ENCODE results near the gene CTCFL.
"Not testable (repeated sequence)": the region's sequence is repeated elsewhere in the genome, so short reads cannot be mapped to it uniquely, and the experiment has no call there.

The CTCFL gene

DNA sequence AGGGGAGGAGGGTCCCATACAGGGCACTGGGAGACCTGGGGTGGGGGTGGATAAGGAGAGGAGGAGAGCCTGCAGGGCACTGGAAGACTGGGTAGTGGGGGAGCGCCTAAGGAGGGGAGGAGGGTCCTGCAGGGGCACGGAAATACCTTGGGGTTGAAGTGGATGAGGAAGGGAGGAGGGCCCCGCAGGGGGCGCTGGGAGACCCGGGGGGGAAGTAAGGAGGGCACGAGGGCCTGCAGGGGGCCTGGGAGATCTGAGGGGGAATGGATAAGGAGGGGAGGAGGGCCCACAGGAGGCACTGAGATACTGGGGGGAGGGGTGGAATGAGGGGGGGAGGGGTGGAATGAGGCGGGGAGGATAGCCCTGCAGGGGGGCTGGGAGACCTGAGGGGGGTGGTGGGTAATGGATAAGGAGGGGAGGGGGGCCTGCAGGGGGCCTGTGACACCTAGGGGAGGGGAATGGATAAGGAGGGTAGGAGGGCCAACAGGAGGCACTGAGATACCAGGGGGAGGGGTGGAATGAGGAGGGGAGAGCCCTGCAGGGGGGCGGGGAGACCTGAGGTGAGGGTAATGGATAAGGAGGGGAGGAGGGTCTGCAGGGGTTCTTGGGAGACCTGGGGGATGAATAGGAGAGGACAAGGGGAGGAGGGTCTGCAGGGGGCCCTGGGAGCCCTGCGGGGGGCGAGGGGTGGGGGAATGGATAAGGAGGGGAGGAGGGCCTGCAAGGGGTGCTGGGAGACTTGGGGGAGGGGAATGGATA lies 567 bp upstream of the CTCFL start:
- Histone ChIP-seq H3K4me3 (ENCODE audit: insufficient read length, low read depth) (no peak overlapping the region), H3K36me3 (ENCODE audit: insufficient read depth, insufficient read length, low read length) (no peaks in the 10 kb centered on the region), H3K27me3 (ENCODE audit: insufficient read depth, insufficient read length) (no peaks in the 10 kb centered on the region), H3K4me1 (ENCODE audit: insufficient read depth, insufficient read length) (no peaks in the 10 kb centered on the region), H3K9ac (ENCODE audit: insufficient read length, low read depth) (no peak overlapping the region), H3K9me3 (ENCODE audit: insufficient read depth, low read length) (no peaks in the 10 kb centered on the region)
- no peak for DNase-seq (ENCODE audit: low read depth, low spot score)
- TF ChIP-seq ZNF274 (IDR thresholded peaks at IDR 0.05; ENCODE audit: low read depth, low read length) (no peak), SUZ12 (IDR thresholded peaks at IDR 0.05; ENCODE audit: extremely low read depth, insufficient read depth, insufficient read length) (no peak), YY1 (IDR thresholded peaks at IDR 0.05; ENCODE audit: insufficient read depth, insufficient read length) (no peak)

GRCh38 chr20:57523782-57524181 lies 1.2 kb downstream of the CTCFL start:
- no peak overlapping the region for H3K4me3 ChIP-seq (ENCODE audit: insufficient read length, low read depth)
- no peaks in the 10 kb centered on the region for H3K4me1 ChIP-seq (ENCODE audit: insufficient read depth, insufficient read length)
- H3K9me3 ChIP-seq (ENCODE audit: insufficient read depth, low read length), result no peaks in the 10 kb centered on the region
- H3K27me3 ChIP-seq (ENCODE audit: insufficient read depth, insufficient read length), result no peaks in the 10 kb centered on the region
- DNase-seq (ENCODE audit: low read depth, low spot score), result no peak
- H3K9ac ChIP-seq (ENCODE audit: insufficient read length, low read depth), result no peak overlapping the region
- no peaks in the 10 kb centered on the region for H3K36me3 ChIP-seq (ENCODE audit: insufficient read depth, insufficient read length, low read length)
- no peak for TF ChIP-seq YY1 (IDR thresholded peaks at IDR 0.05; ENCODE audit: insufficient read depth, insufficient read length)
- TF ChIP-seq ZNF274 (IDR thresholded peaks at IDR 0.05; ENCODE audit: low read depth, low read length), result no peak
- no peak for TF ChIP-seq SUZ12 (IDR thresholded peaks at IDR 0.05; ENCODE audit: extremely low read depth, insufficient read depth, insufficient read length)

- Histone ChIP-seq H3K9ac (ENCODE audit: insufficient read length, low read depth) (no peak overlapping the region), H3K4me1 (ENCODE audit: insufficient read depth, insufficient read length) (no peaks in the 10 kb centered on the region), H3K27me3 (ENCODE audit: insufficient read depth, insufficient read length) (no peaks in the 10 kb centered on the region), H3K9me3 (ENCODE audit: insufficient read depth, low read length) (no peaks in the 10 kb centered on the region), H3K36me3 (ENCODE audit: insufficient read depth, insufficient read length, low read length) (no peaks in the 10 kb centered on the region), H3K4me3 (ENCODE audit: insufficient read length, low read depth) (no peak overlapping the region)
- TF ChIP-seq ZNF274 (IDR thresholded peaks at IDR 0.05; ENCODE audit: low read depth, low read length) (no peak), SUZ12 (IDR thresholded peaks at IDR 0.05; ENCODE audit: extremely low read depth, insufficient read depth, insufficient read length) (no peak), YY1 (IDR thresholded peaks at IDR 0.05; ENCODE audit: insufficient read depth, insufficient read length) (no peak)
- DNase-seq (ENCODE audit: low read depth, low spot score), result no peak
These were observed 2.4 kb downstream of the CTCFL start for GRCh38 chr20:57522380-57523140.

GRCh38 chr20:57517904-57518303 lies 7.0 kb downstream of the CTCFL start:
- Histone ChIP-seq H3K4me3 (ENCODE audit: insufficient read length, low read depth) (no peak overlapping the region), H3K36me3 (ENCODE audit: insufficient read depth, insufficient read length, low read length) (no peaks in the 10 kb centered on the region), H3K4me1 (ENCODE audit: insufficient read depth, insufficient read length) (no peaks in the 10 kb centered on the region), H3K27me3 (ENCODE audit: insufficient read depth, insufficient read length) (no peaks in the 10 kb centered on the region), H3K9me3 (ENCODE audit: insufficient read depth, low read length) (no peaks in the 10 kb centered on the region), H3K9ac (ENCODE audit: insufficient read length, low read depth) (no peak overlapping the region)
- TF ChIP-seq YY1 (IDR thresholded peaks at IDR 0.05; ENCODE audit: insufficient read depth, insufficient read length), result no peak
- no peak for TF ChIP-seq SUZ12 (IDR thresholded peaks at IDR 0.05; ENCODE audit: extremely low read depth, insufficient read depth, insufficient read length)
- TF ChIP-seq ZNF274 (IDR thresholded peaks at IDR 0.05; ENCODE audit: low read depth, low read length), result no peak
- DNase-seq (ENCODE audit: low read depth, low spot score), result no peak

DNA sequence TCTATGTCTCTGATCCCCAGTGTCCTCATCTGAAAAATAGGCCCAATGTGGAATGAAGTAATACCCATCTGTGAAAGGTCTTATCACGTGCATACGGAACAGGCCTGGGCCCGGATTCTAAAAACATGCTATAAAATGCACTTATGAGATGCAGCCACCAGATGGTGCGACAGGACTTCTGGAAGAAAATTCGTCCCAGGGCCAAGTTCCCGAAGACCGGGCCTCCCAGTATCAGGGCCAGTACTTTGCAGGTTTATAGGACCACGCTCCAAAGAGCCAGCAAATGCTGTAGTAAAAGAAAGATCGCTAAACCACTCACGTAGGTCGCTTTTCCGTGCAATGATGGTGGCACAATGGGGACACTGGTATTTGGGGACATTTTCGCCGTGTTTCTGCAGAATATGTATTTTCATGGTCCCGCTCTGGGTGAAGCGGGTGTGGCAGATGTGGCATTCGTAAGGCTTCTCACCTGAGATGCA lies 10.6 kb downstream of the CTCFL start:
- Histone ChIP-seq H3K9me3 (ENCODE audit: insufficient read depth, low read length) (no peaks in the 10 kb centered on the region), H3K9ac (ENCODE audit: insufficient read length, low read depth) (peak overlapping the region; percentile 1), H3K36me3 (ENCODE audit: insufficient read depth, insufficient read length, low read length) (no peaks in the 10 kb centered on the region), H3K27me3 (ENCODE audit: insufficient read depth, insufficient read length) (no peaks in the 10 kb centered on the region), H3K4me3 (ENCODE audit: insufficient read length, low read depth) (no peak overlapping the region), H3K4me1 (ENCODE audit: insufficient read depth, insufficient read length) (no peaks in the 10 kb centered on the region)
- DNase-seq (ENCODE audit: low read depth, low spot score), result peak; percentile 76
- no peak for TF ChIP-seq SUZ12 (IDR thresholded peaks at IDR 0.05; ENCODE audit: extremely low read depth, insufficient read depth, insufficient read length)
- TF ChIP-seq YY1 (IDR thresholded peaks at IDR 0.05; ENCODE audit: insufficient read depth, insufficient read length), result no peak
- TF ChIP-seq ZNF274 (IDR thresholded peaks at IDR 0.05; ENCODE audit: low read depth, low read length), result no peak

- no peaks in the 10 kb centered on the region for H3K27me3 ChIP-seq (ENCODE audit: insufficient read depth, insufficient read length)
- DNase-seq (ENCODE audit: low read depth, low spot score), result no peak
- H3K4me1 ChIP-seq (ENCODE audit: insufficient read depth, insufficient read length), result no peaks in the 10 kb centered on the region
- H3K9me3 ChIP-seq (ENCODE audit: insufficient read depth, low read length), result no peaks in the 10 kb centered on the region
- no peaks in the 10 kb centered on the region for H3K36me3 ChIP-seq (ENCODE audit: insufficient read depth, insufficient read length, low read length)
- no peak for TF ChIP-seq SUZ12 (IDR thresholded peaks at IDR 0.05; ENCODE audit: extremely low read depth, insufficient read depth, insufficient read length)
- TF ChIP-seq ZNF274 (IDR thresholded peaks at IDR 0.05; ENCODE audit: low read depth, low read length), result no peak
- no peak for TF ChIP-seq YY1 (IDR thresholded peaks at IDR 0.05; ENCODE audit: insufficient read depth, insufficient read length)
- no peak overlapping the region for H3K4me3 ChIP-seq (ENCODE audit: insufficient read length, low read depth)
- H3K9ac ChIP-seq (ENCODE audit: insufficient read length, low read depth), result no peak overlapping the region
These were observed 11.7 kb downstream of the CTCFL start for GRCh38 chr20:57513199-57513598.

DNA sequence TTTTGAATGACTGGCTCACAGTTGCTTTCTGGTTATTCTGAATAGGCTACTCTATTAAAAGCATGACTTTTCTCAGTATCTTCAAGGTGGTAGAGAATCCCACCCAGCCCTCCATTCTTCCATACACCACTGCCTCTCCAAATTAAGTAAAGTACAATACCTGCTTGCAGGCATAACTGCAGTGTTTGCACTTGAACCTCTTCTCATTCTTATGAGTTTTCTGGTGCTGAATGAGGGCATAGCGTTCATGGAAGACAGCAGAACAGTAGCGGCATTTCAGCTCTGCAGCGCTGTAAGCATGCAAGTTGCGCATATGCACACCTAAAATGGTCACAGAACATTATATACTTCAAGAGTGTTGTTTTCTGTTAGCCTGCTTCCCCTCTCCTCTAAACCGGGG lies 12.5 kb downstream of the CTCFL start:
- DNase-seq (ENCODE audit: low read depth, low spot score), result no peak
- Histone ChIP-seq H3K4me3 (ENCODE audit: insufficient read length, low read depth) (no peak overlapping the region), H3K9me3 (ENCODE audit: insufficient read depth, low read length) (peaks cover 3% of the 10 kb centered on the region; the same call in 1 of the 2 replicates), H3K4me1 (ENCODE audit: insufficient read depth, insufficient read length) (no peaks in the 10 kb centered on the region), H3K36me3 (ENCODE audit: insufficient read depth, insufficient read length, low read length) (no peaks in the 10 kb centered on the region), H3K9ac (ENCODE audit: insufficient read length, low read depth) (no peak overlapping the region), H3K27me3 (ENCODE audit: insufficient read depth, insufficient read length) (no peaks in the 10 kb centered on the region)
- TF ChIP-seq SUZ12 (IDR thresholded peaks at IDR 0.05; ENCODE audit: extremely low read depth, insufficient read depth, insufficient read length) (no peak), YY1 (IDR thresholded peaks at IDR 0.05; ENCODE audit: insufficient read depth, insufficient read length) (no peak), ZNF274 (IDR thresholded peaks at IDR 0.05; ENCODE audit: low read depth, low read length) (no peak)

DNA sequence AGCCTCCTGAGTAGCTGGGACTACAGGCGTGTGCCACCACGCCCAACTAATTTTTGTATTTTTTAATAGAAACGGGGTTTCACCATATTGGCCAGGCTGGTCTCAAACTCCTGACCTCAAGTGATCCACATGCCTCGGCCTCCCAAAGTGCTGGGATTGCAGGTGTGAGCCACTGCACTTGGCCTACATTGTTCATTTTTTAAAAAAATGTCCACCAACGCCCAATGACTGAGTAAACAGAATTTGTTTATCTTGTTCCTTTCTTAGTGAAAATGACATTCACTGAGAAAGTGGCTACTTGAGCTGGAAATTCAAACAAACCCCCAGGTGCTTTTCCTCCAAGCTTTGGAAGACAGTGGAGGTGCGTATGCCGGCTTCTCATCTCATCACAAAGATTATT lies 13.2 kb downstream of the CTCFL start:
- not testable (repeated sequence) for H3K4me3 ChIP-seq (ENCODE audit: insufficient read length, low read depth); DNase-seq (ENCODE audit: low read depth, low spot score); H3K36me3 ChIP-seq (ENCODE audit: insufficient read depth, insufficient read length, low read length); H3K9me3 ChIP-seq (ENCODE audit: insufficient read depth, low read length); H3K4me1 ChIP-seq (ENCODE audit: insufficient read depth, insufficient read length); H3K9ac ChIP-seq (ENCODE audit: insufficient read length, low read depth); H3K27me3 ChIP-seq (ENCODE audit: insufficient read depth, insufficient read length)

Measured in NT2/D1 (cell line).